Mucosa of gallbladder (tissue), 1 donor: ENCODE measurements around the gene RBMS3. TPM values are rescaled to one million over a fixed set of nuclear protein-coding genes. Genes with fewer than 3 reads are reported as not detected.

Source experiments
- DNase-seq: peaks from one replicate; pipeline ENCODE4 v3.0.0-alpha.2; 2020; ENCODE audit warnings: low spot score
- total RNA-seq: library from RNA; stranded (reverse); gene quantifications from one replicate; pipeline ENCODE4 v1.2.1, GENCODE V29; 2021
- donor health status: DM: no; HTN: no; CAD: no.

RBMS3 gene
- total RNA-seq, 1 donor from 2014 or later, result 49.6 TPM

- DNase-seq, result peak; percentile 78
Measured at GRCh38 chr3:29525254-29525881, 244.5 kb downstream of the RBMS3 start.

- no peak for DNase-seq
Measured at GRCh38 chr3:29527246-29527645, 246.4 kb downstream of the RBMS3 start.

GRCh38 chr3:29531644-29532043, 250.8 kb downstream of the RBMS3 start:
- DNase-seq, result no peak

GRCh38 chr3:29532473-29532872, 251.6 kb downstream of the RBMS3 start:
- no peak for DNase-seq

GRCh38 chr3:29534006-29534405, 253.1 kb downstream of the RBMS3 start:
- DNase-seq, result no peak

- DNase-seq, result no peak
Measured at GRCh38 chr3:29536016-29536758, 255.3 kb downstream of the RBMS3 start.

GRCh38 chr3:29537889-29538609, 257.2 kb downstream of the RBMS3 start:
- no peak for DNase-seq

GRCh38 chr3:29538610-29538958, 257.7 kb downstream of the RBMS3 start:
- DNase-seq, result no peak

GRCh38 chr3:29540544-29540943, 259.7 kb downstream of the RBMS3 start:
- DNase-seq, result no peak

GRCh38 chr3:29544701-29545363, 264.0 kb downstream of the RBMS3 start:
- no peak for DNase-seq

- no peak for DNase-seq
Measured at GRCh38 chr3:29545615-29546014, 264.7 kb downstream of the RBMS3 start.

- no peak for DNase-seq
Measured at GRCh38 chr3:29552051-29552450, 271.2 kb downstream of the RBMS3 start.

- no peak for DNase-seq
Measured at GRCh38 chr3:29554566-29554965, 273.7 kb downstream of the RBMS3 start.

GRCh38 chr3:29555590-29555989, 274.7 kb downstream of the RBMS3 start:
- DNase-seq, result no peak

- DNase-seq, result no peak
Measured at GRCh38 chr3:29557186-29557585, 276.3 kb downstream of the RBMS3 start.

GRCh38 chr3:29557825-29558224, 277.0 kb downstream of the RBMS3 start:
- DNase-seq, result no peak

GRCh38 chr3:29559741-29560465, 279.0 kb downstream of the RBMS3 start:
- no peak for DNase-seq

- DNase-seq, result no peak
Measured at GRCh38 chr3:29561651-29562149, 280.8 kb downstream of the RBMS3 start.

- DNase-seq, result no peak
Measured at GRCh38 chr3:29565236-29565635, 284.4 kb downstream of the RBMS3 start.

- DNase-seq, result no peak
Measured at GRCh38 chr3:29567501-29567900, 286.6 kb downstream of the RBMS3 start.

- DNase-seq, result no peak
Measured at GRCh38 chr3:29568355-29568754, 287.5 kb downstream of the RBMS3 start.

- DNase-seq, result no peak
Measured at GRCh38 chr3:29576181-29576580, 295.3 kb downstream of the RBMS3 start.
